HepG2 (cell line): ENCODE data around the gene P2RY8. TPM values are rescaled to one million over a fixed set of nuclear protein-coding genes. Genes with fewer than 3 reads are reported as not detected.

Experiments used
- AHR ChIP-seq: IDR thresholded peaks from 2 replicates; pipeline ENCODE4 v1.6.1; 2018; ENCODE audit warnings: missing genetic modification reagents, missing compliant biosample characterization
- CEBPB ChIP-seq: IDR thresholded peaks from 2 replicates; pipeline ENCODE4 v1.6.1; 2011; ENCODE audit warnings: low read depth, low read length, improper control_type of control experiment, borderline replicate concordance
- HNRNPLL ChIP-seq: fragments of 200-400 bp; formaldehyde crosslinking; IDR thresholded peaks from 2 replicates; pipeline ENCODE4 v1.6.1; 2017; ENCODE audit warnings: mild to moderate bottlenecking, low read depth, low read length; ENCODE audit not compliant: poor library complexity, severe bottlenecking
- KDM6A ChIP-seq: IDR thresholded peaks from 2 replicates; pipeline ENCODE4 v1.6.1; 2016; ENCODE audit warnings: low read depth
- NCOA2 ChIP-seq: sonication (generic); formaldehyde crosslinking; IDR thresholded peaks from 2 replicates; pipeline ENCODE4 v1.8.0; 2022; ENCODE audit warnings: inconsistent platforms
- POGZ ChIP-seq: sonication (generic); formaldehyde crosslinking; IDR thresholded peaks from 2 replicates; pipeline ENCODE4 v1.4.0; 2020; ENCODE audit warnings: mild to moderate bottlenecking, missing genetic modification reagents
- TARDBP ChIP-seq: sonication (generic); formaldehyde crosslinking; IDR thresholded peaks from 2 replicates; pipeline ENCODE4 v1.8.0; 2022; ENCODE audit warnings: mild to moderate bottlenecking, missing genetic modification reagents
- XRCC5 ChIP-seq: fragments of 200-400 bp; formaldehyde crosslinking; optimal IDR thresholded peaks from 2 replicates; pipeline ENCODE3; 2017; ENCODE audit warnings: mild to moderate bottlenecking, low read length
- ZNF138 ChIP-seq: sonication (generic); formaldehyde crosslinking; IDR thresholded peaks from 2 replicates; pipeline ENCODE4 v1.5.0; 2020; ENCODE audit warnings: mild to moderate bottlenecking, low read depth, missing genetic modification reagents
- ZNF33A ChIP-seq: sonication (generic); formaldehyde crosslinking; IDR thresholded peaks from 2 replicates; pipeline ENCODE4 v1.5.1; 2020; ENCODE audit warnings: missing genetic modification reagents, mild to moderate bottlenecking, moderate library complexity, borderline replicate concordance
- ZNF749 ChIP-seq: sonication (generic); formaldehyde crosslinking; IDR thresholded peaks from 2 replicates; pipeline ENCODE4 v1.8.0; 2022; ENCODE audit warnings: mild to moderate bottlenecking, missing genetic modification reagents, moderate library complexity, borderline replicate concordance
- polyA plus RNA-seq, 8 experiments: library from polyadenylated mRNA; depleted of rRNA in 3 of 8; stranded (reverse) in 7 of 8; unstranded in 1 of 8; fragments of >200 nt; fragmentation: Illumina TruSeq in 4 of 8; extraction: Trizol in 4 of 8; gene quantifications; 2 replicates each; pipeline versions ENCODE4 v1.2.1 to v1.2.3, GENCODE V29; 2011 to 2016; ENCODE audit warnings: low read depth in 4 of 8, missing spikeins in 1 of 8, mixed read lengths in 1 of 8; ENCODE audit not compliant: insufficient read depth in 1 of 8
- total RNA-seq, 5 experiments: library from RNA; depleted of rRNA; stranded (reverse); fragments of >200 nt; fragmentation: Illumina TruSeq; extraction: Trizol; gene quantifications; 2 replicates each; pipeline ENCODE4 v1.2.3, GENCODE V29; 2016; ENCODE audit warnings: low read depth in 1 of 5
- TF ChIP-seq, protein P1 (sequence below): sonication (generic); formaldehyde crosslinking; IDR thresholded peaks from 2 replicates; pipeline ENCODE4 v1.8.1; 2023; ENCODE audit warnings: mild to moderate bottlenecking, missing genetic modification reagents
- TF ChIP-seq, protein P2 (sequence below): sonication (generic); formaldehyde crosslinking; IDR thresholded peaks from 2 replicates; pipeline ENCODE4 v1.4.0; 2020; ENCODE audit warnings: missing genetic modification reagents
- TF ChIP-seq, protein P3 (sequence below): sonication (generic); formaldehyde crosslinking; IDR thresholded peaks from 2 replicates; pipeline ENCODE4 v1.8.1; 2023; ENCODE audit warnings: mild to moderate bottlenecking, inconsistent platforms, moderate library complexity, missing genetic modification reagents, borderline replicate concordance
- TF ChIP-seq, protein P4 (sequence below): sonication (generic); formaldehyde crosslinking; conservative IDR thresholded peaks from 2 replicates; pipeline ENCODE4 v1.4.0; 2020; ENCODE audit warnings: missing genetic modification reagents
- TF ChIP-seq, protein P5 (sequence below), 2 experiments: sonication (generic) in 1 of 2; formaldehyde crosslinking in 1 of 2; IDR thresholded peaks; 2 replicates each; pipeline versions ENCODE4 v1.4.0 to v1.6.1; 2018 to 2020; ENCODE audit warnings: missing genetic modification reagents in 2 of 2, borderline replicate concordance in 1 of 2, low read depth in 1 of 2, mild to moderate bottlenecking in 1 of 2, missing biosample characterization in 1 of 2

The P2RY8 gene
- total and polyA plus RNA-seq, 2 of the 13 experiments (the other 11 are each of a cell fraction or from before 2014, with no cell fraction given), result 1.0 to 1.3 TPM

DNA sequence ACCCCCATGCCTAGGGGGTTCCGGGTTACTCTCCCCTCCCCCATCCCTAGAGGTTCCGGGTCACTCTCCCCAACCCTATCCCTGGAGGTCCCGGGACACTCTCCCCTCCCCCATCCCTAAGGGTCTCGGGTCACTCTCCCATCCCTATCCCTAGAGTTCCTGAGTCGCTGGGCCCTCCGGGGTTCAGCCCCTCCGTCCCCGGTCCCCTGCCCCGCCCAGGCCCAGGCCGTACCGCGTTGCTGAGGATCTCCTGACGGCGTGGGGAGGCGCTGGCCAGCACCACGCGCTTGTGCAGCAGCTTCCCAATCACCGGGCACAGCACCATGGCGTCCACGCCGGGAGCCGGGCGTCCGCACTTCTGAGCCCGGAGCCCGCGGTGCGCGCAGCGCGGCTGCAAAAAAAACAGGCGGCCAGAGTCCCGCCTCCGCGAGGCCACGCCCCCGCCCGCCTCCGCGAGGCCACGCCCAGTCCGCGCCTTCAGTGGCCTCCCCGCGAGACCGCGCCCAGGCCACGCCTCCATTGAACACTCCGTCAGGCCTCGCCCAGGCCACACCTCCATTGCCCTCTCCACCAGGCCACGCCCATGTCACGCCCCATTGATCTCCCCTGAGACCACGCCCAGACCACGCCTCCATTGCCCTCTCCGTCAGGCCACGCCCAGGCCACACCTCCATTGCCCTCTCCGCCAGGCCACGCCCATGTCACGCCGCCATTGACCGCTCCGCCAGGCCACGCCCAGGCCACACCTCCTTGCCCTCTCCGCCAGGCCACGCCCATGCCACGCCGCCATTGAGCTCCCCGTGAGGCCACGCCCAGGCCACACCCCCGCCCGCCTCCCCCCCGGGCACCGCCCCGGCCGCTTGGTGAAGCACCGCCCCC lies 84.2 kb downstream of the P2RY8 start, which contains the start of gene ASMTL (continued):
- no peak; the same call in 1 of the 2 replicates for TF ChIP-seq POGZ (CRISPR knock-in tag)
- TF ChIP-seq, protein P1, sequence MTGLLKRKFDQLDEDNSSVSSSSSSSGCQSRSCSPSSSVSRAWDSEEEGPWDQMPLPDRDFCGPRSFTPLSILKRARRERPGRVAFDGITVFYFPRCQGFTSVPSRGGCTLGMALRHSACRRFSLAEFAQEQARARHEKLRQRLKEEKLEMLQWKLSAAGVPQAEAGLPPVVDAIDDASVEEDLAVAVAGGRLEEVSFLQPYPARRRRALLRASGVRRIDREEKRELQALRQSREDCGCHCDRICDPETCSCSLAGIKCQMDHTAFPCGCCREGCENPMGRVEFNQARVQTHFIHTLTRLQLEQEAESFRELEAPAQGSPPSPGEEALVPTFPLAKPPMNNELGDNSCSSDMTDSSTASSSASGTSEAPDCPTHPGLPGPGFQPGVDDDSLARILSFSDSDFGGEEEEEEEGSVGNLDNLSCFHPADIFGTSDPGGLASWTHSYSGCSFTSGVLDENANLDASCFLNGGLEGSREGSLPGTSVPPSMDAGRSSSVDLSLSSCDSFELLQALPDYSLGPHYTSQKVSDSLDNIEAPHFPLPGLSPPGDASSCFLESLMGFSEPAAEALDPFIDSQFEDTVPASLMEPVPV (CRISPR knock-in tag), result peak; percentile 85; the same call in 1 of the 2 replicates
- TF ChIP-seq NCOA2, result no peak
- TF ChIP-seq ZNF33A, result no peak
- peak; percentile 18 for TF ChIP-seq XRCC5
- TF ChIP-seq, protein P2, sequence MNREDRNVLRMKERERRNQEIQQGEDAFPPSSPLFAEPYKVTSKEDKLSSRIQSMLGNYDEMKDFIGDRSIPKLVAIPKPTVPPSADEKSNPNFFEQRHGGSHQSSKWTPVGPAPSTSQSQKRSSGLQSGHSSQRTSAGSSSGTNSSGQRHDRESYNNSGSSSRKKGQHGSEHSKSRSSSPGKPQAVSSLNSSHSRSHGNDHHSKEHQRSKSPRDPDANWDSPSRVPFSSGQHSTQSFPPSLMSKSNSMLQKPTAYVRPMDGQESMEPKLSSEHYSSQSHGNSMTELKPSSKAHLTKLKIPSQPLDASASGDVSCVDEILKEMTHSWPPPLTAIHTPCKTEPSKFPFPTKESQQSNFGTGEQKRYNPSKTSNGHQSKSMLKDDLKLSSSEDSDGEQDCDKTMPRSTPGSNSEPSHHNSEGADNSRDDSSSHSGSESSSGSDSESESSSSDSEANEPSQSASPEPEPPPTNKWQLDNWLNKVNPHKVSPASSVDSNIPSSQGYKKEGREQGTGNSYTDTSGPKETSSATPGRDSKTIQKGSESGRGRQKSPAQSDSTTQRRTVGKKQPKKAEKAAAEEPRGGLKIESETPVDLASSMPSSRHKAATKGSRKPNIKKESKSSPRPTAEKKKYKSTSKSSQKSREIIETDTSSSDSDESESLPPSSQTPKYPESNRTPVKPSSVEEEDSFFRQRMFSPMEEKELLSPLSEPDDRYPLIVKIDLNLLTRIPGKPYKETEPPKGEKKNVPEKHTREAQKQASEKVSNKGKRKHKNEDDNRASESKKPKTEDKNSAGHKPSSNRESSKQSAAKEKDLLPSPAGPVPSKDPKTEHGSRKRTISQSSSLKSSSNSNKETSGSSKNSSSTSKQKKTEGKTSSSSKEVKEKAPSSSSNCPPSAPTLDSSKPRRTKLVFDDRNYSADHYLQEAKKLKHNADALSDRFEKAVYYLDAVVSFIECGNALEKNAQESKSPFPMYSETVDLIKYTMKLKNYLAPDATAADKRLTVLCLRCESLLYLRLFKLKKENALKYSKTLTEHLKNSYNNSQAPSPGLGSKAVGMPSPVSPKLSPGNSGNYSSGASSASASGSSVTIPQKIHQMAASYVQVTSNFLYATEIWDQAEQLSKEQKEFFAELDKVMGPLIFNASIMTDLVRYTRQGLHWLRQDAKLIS (CRISPR knock-in tag), result no peak
- peak; percentile 35; the same call in 1 of the 2 replicates for TF ChIP-seq ZNF749 (CRISPR knock-in tag)
- peak; percentile 64 for TF ChIP-seq HNRNPLL
- no peak for TF ChIP-seq ZNF138
- no peak for TF ChIP-seq TARDBP (CRISPR knock-in tag)
- TF ChIP-seq, protein P3, sequence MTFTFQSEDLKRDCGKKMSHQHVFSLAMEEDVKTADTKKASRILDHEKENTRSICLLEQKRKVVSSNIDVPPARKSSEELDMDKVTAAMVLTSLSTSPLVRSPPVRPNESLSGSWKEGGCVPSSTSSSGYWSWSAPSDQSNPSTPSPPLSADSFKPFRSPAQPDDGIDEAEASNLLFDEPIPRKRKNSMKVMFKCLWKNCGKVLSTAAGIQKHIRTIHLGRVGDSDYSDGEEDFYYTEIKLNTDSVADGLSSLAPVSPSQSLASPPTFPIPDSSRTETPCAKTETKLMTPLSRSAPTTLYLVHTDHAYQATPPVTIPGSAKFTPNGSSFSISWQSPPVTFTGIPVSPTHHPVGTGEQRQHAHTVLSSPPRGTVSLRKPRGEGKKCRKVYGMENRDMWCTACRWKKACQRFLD (CRISPR knock-in tag), result 0 out of 2 replicates have a peak, but pooled peaks have one; percentile 55
- TF ChIP-seq, protein P4, sequence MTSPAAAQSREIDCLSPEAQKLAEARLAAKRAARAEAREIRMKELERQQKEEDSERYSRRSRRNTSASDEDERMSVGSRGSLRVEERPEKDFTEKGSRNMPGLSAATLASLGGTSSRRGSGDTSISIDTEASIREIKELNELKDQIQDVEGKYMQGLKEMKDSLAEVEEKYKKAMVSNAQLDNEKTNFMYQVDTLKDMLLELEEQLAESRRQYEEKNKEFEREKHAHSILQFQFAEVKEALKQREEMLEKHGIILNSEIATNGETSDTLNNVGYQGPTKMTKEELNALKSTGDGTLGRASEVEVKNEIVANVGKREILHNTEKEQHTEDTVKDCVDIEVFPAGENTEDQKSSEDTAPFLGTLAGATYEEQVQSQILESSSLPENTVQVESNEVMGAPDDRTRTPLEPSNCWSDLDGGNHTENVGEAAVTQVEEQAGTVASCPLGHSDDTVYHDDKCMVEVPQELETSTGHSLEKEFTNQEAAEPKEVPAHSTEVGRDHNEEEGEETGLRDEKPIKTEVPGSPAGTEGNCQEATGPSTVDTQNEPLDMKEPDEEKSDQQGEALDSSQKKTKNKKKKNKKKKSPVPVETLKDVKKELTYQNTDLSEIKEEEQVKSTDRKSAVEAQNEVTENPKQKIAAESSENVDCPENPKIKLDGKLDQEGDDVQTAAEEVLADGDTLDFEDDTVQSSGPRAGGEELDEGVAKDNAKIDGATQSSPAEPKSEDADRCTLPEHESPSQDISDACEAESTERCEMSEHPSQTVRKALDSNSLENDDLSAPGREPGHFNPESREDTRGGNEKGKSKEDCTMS (CRISPR knock-in tag), result no peak
- TF ChIP-seq CEBPB, result no peak
- TF ChIP-seq KDM6A (CRISPR knock-in tag), result no peak
- TF ChIP-seq AHR (CRISPR knock-in tag), result peak; percentile 38; the same call in 1 of the 2 replicates
- TF ChIP-seq, protein P5, sequence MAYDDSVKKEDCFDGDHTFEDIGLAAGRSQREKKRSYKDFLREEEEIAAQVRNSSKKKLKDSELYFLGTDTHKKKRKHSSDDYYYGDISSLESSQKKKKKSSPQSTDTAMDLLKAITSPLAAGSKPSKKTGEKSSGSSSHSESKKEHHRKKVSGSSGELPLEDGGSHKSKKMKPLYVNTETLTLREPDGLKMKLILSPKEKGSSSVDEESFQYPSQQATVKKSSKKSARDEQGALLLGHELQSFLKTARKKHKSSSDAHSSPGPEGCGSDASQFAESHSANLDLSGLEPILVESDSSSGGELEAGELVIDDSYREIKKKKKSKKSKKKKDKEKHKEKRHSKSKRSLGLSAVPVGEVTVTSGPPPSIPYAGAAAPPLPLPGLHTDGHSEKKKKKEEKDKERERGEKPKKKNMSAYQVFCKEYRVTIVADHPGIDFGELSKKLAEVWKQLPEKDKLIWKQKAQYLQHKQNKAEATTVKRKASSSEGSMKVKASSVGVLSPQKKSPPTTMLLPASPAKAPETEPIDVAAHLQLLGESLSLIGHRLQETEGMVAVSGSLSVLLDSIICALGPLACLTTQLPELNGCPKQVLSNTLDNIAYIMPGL (CRISPR knock-in tag; IDR thresholded peaks at IDR 0.05; ENCODE audit: borderline replicate concordance in 1 of 2, low read depth in 1 of 2), result 0 out of 4 replicates have a peak, but pooled peaks of 1 of the 2 experiments have one; percentile 10
